GM21723 (cell line): Measurements from ENCODE around the gene C10orf120.

Experiments used
- ATAC-seq: cut with Tn5 transposase; IDR thresholded peaks from one replicate; pipeline ENCODE4 v1.9.1; 2021; ENCODE audit warnings: mild to moderate bottlenecking, moderate library complexity; ENCODE audit not compliant: unreplicated experiment

C10orf120 gene

GRCh38 chr10:122699796-122700455, at the start of gene C10orf120:
Gene C10orf120, minus strand, starts transcription at chr10:122699846. Its CDS starts 56 bp downstream, at chr10:122699790.
- no peak for ATAC-seq

GRCh38 chr10:122748496-122748895, 48.9 kb upstream of the C10orf120 start:
- ATAC-seq: no peak

GRCh38 chr10:122746408-122746807, 46.8 kb upstream of the C10orf120 start:
- no peak for ATAC-seq

GRCh38 chr10:122744257-122744656, 44.6 kb upstream of the C10orf120 start:
- no peak for ATAC-seq

- ATAC-seq: no peak
Observed at GRCh38 chr10:122740640-122741039, 41.0 kb upstream of the C10orf120 start.

GRCh38 chr10:122738031-122738430, 38.4 kb upstream of the C10orf120 start:
- no peak for ATAC-seq

- ATAC-seq: no peak
Observed at GRCh38 chr10:122733931-122734665, 34.5 kb upstream of the C10orf120 start.

- no peak for ATAC-seq
Observed at GRCh38 chr10:122733443-122733842, 33.8 kb upstream of the C10orf120 start.

- no peak for ATAC-seq
Observed at GRCh38 chr10:122730238-122730637, 30.6 kb upstream of the C10orf120 start.

GRCh38 chr10:122729126-122729525, 29.5 kb upstream of the C10orf120 start:
- no peak for ATAC-seq

- ATAC-seq: no peak
Observed at GRCh38 chr10:122727426-122727825, 27.8 kb upstream of the C10orf120 start.

- no peak for ATAC-seq
Observed at GRCh38 chr10:122725768-122726167, 26.1 kb upstream of the C10orf120 start.

GRCh38 chr10:122725006-122725405, 25.4 kb upstream of the C10orf120 start:
- ATAC-seq: no peak

GRCh38 chr10:122721111-122721510, 21.5 kb upstream of the C10orf120 start:
- no peak for ATAC-seq

- no peak for ATAC-seq
Observed at GRCh38 chr10:122716025-122716424, 16.4 kb upstream of the C10orf120 start.

- ATAC-seq: no peak
Observed at GRCh38 chr10:122715576-122715975, 15.9 kb upstream of the C10orf120 start.

- ATAC-seq: no peak
Observed at GRCh38 chr10:122713091-122713885, 13.6 kb upstream of the C10orf120 start.

- no peak for ATAC-seq
Observed at GRCh38 chr10:122710576-122710975, 10.9 kb upstream of the C10orf120 start.

GRCh38 chr10:122709971-122710370, 10.3 kb upstream of the C10orf120 start:
- ATAC-seq: no peak

- ATAC-seq: no peak
Observed at GRCh38 chr10:122707535-122707934, 7.9 kb upstream of the C10orf120 start.

GRCh38 chr10:122706947-122707346, 7.3 kb upstream of the C10orf120 start:
- ATAC-seq: no peak

- no peak for ATAC-seq
Observed at GRCh38 chr10:122706467-122706866, 6.8 kb upstream of the C10orf120 start.
